ENCODE results near the gene IL10RA. TPM values are rescaled to one million over a fixed set of nuclear protein-coding genes. Genes with fewer than 3 reads are reported as not detected.

The IL10RA gene
- total RNA-seq, 1 donor = not detected

- H3K4me3 ChIP-seq (ENCODE audit: low read depth, low read length) = no peak overlapping the region
- DNase-seq (ENCODE audit: low read depth) = no peak
- TF ChIP-seq CTCF (IDR thresholded peaks at IDR 0.05; ENCODE audit: insufficient read depth, low read length) = no peak
Observed at GRCh38 chr11:118046051-118046963, 60.1 kb downstream of the IL10RA start.

GRCh38 chr11:118046964-118047700, 60.9 kb downstream of the IL10RA start:
- TF ChIP-seq CTCF (IDR thresholded peaks at IDR 0.05; ENCODE audit: insufficient read depth, low read length) = no peak
- no peak overlapping the region for H3K4me3 ChIP-seq (ENCODE audit: low read depth, low read length)
- DNase-seq (ENCODE audit: low read depth) = no peak

DNA sequence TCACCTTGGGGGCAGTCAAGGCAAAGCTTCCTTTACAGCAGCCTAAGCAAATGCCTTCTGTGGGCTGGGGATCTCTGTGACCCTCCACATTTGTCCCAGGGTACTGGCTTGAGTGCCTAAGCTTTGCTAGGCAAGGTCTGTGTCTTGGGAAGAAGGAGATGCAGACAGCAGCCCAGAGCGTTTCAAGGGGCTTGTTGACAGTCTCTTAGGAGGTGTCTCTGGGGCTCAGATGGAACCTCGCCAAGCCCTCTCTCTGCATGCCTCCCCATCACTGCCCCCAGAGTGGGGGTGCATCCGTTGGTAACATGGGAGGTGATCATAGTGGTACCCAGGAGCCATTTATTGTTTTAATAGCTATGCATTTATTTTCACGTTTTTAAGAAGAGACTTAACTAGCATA, 61.6 kb downstream of the IL10RA start:
- no peak for DNase-seq (ENCODE audit: low read depth)
- H3K4me3 ChIP-seq (ENCODE audit: low read depth, low read length) = no peak overlapping the region
- no peak for TF ChIP-seq CTCF (IDR thresholded peaks at IDR 0.05; ENCODE audit: insufficient read depth, low read length)

DNA sequence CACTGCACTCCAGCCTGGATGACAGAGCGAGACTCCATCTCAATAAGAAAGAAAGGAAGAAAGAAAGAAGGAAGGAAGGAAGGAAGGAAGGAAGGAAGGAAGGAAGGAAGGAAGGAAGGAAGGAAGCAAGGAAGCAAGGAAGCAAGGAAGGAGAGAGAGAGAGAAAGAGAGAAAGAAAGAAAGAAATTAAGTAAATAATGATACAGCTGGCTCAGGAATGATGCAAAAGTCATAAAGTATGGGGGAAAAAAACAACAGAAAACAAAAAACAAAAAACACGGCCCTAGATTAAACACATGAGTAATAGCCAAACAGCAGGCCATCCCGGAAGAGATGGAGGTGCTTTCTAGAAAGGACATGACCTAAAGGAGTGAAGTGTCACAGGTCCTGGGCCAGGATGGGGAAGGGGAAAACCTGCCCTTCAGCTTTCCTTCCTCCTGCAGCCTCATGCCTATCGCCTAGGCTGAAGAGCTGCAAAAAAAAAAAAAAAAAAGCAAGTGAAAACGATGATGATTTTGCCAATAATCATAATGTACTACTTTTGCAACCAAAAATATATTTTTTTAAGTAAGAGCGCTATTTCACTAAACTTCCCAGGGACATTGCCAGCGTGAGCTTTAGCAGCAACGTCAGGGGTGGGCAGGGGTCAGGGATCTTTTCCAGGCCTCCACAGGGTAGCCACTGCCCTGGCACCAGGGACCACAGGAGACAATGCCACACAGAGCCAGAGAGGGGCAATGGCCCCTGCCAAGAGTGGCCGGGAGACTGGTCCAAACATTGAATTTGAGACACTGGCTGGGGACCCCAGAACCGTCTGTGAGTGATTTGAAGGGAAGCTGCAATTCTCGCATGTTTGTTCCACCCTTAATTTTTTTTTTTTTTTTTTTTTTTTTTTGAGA, 62.5 kb downstream of the IL10RA start:
- DNase-seq (ENCODE audit: low read depth) = no peak
- no peak for TF ChIP-seq CTCF (IDR thresholded peaks at IDR 0.05; ENCODE audit: insufficient read depth, low read length)
- H3K4me3 ChIP-seq (ENCODE audit: low read depth, low read length) = no peak overlapping the region

DNA sequence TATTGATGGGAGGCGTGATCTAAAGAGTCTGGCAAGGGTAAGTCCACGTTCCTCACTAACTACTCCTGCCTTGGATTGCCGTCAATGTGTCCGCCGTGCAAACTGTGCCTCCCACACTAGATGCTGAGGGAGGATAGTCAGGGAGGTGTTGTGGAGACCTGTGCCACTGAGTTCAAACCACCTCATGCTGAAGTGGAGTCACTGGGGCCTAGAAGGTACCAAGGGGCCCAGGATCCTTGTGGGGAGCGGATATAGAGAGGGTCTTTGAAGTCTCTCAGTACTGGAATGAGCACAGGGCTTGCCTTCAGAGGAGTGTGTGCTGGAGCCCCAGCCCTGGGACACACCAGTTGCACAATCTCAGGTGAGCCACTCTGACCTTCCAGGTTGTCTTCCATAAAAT, 63.6 kb downstream of the IL10RA start:
- no peak for DNase-seq (ENCODE audit: low read depth)
- TF ChIP-seq CTCF (IDR thresholded peaks at IDR 0.05; ENCODE audit: insufficient read depth, low read length) = no peak
- H3K4me3 ChIP-seq (ENCODE audit: low read depth, low read length) = no peak overlapping the region

- H3K4me3 ChIP-seq (ENCODE audit: low read depth, low read length) = no peak overlapping the region
- no peak for TF ChIP-seq CTCF (IDR thresholded peaks at IDR 0.05; ENCODE audit: insufficient read depth, low read length)
- DNase-seq (ENCODE audit: low read depth) = no peak
Observed at GRCh38 chr11:118050208-118050891, 64.2 kb downstream of the IL10RA start.

Data from fibroblast of the aortic adventitia (primary cell).